ENCODE data around the gene CATSPER1.
A peak's percentile ranks its signal among the peaks of the same experiment; 100 is the strongest.
"Not testable (repeated sequence)": the region's sequence is repeated elsewhere in the genome, so short reads cannot be mapped to it uniquely, and the experiment has no call there.

Gene CATSPER1

GRCh38 chr11:66051766-66052663, 25.7 kb upstream of the CATSPER1 start, which contains the start of gene SF3B2:
TSS of gene SF3B2 (plus strand) at chr11:66052364. CDS start at chr11:66052385, 21 bp downstream.
- DNase-seq: peak; percentile 91

DNA sequence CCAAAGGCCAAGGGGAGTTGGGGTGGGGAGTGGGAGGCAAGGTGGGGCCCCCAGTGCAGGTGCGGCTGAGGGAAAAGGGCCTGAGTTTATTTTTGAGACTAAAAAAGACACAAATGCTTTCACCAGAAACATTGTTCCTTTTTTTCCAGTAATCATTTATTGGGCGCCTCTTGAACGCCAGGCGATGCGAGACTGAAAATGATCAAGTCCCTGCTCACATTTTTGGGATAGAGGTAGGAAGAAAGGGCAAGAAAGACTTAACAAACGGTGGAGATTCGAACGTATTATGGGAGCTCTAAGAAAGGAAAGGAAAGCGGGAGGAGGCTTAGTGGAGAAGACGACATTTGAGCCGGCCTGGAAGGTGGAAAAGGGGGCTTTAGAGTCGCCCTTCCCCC, 25.1 kb upstream of the CATSPER1 start:
- DNase-seq: no peak

DNA sequence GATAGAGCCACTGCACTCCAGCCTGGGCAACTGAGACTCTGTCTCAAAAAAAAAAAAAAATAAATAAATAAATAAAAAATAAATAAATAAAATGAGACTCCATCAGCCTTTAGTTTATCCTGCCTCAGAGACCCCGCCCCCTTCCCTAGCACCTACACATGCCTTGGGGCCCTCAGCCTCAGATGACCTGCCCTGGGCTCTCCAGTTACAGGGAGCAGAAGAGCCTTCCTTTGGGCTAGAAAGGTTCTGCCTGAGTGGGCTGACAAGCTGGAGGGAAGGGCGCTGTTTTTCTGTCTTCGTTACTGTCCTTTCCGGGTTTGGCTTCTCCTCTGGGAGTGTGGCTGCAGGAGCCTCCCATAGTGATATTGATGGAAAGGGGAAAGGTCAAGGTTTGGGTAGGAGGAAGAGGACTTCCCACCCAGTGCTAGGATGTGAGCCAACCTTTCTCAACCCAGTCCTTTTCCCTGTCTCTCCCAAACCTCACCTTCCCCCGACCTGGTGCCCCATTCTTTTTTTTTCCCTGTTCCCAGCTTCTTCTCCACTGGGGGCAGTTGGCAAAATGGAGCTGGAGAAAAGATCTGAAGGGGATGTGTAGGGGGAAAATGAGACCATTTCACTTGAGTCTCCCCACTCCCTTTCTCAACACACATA, 24.4 kb upstream of the CATSPER1 start:
- DNase-seq: no peak

GRCh38 chr11:66048547-66049323, 22.5 kb upstream of the CATSPER1 start, which contains the start of gene GAL3ST3:
TSS of gene GAL3ST3 (minus strand) at chr11:66049161. CDS start at chr11:66045415, 3,746 bp downstream.
- no peak for DNase-seq

DNA sequence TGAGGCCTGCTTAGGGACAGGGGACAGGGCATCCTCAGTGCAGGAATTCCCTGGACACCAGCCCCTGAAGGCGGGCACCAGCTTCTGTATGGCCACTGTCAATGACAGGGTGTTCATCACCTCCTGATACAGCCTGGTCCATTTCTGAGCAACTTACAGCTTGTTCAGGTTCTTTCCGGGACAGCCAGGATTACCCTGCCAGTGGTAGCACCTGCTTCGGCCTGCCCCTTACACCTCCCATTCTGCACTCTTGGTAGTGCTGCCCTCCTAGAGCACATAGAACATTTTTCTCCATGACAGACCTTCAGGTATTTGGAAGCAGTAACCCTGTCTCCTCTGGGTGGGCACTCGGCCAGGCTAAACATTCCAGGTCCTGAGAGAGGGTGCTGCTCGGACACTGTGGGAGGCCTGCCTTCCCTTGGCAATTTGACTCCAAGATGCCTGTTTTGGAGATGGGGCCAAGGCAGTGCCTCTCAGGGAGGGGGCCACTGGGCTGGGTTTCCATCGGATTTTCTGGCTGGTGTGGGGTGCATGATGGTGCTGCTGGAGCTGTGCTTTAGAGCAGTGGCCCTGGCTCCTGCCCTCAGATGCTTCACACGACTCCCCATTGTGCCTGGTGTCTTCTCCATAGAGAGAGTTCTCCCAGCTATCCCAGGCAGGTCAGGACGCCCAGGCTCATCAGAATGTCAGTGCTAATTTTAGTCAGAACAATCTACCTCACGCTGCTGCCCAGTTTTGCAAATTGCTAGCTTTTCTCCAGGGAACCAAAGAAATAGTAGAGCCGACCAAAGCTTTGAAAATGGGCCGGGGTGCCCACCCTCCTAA, 21.5 kb upstream of the CATSPER1 start:
- DNase-seq: no peak

GRCh38 chr11:66046901-66047300, 20.6 kb upstream of the CATSPER1 start:
- no peak for DNase-seq

DNA sequence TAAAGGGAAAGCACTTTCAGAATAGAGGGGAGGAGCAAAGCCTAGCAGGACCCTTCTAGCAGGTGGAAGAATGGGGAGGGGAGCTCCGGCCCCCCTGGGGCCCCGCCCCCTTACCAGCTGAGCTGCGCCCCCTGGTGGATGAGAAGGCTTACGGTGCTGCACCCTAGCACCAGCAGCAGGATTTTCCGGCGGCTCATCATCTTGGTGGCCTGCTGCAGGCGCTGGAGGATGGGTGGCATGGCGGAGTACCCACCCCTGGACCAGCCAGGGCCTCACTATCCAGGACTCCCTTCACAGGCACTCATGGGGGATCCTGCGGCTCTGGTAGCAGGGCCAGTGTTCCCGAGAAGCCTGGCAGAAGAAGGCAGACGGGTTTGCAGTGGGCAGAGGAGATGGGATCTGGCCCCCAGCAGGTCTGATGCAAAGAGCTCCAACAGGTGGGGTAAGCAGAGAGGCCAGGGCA, 18.9 kb upstream of the CATSPER1 start:
- DNase-seq: peak; percentile 84

GRCh38 chr11:66044757-66045156, 18.5 kb upstream of the CATSPER1 start:
- no peak for DNase-seq

DNA sequence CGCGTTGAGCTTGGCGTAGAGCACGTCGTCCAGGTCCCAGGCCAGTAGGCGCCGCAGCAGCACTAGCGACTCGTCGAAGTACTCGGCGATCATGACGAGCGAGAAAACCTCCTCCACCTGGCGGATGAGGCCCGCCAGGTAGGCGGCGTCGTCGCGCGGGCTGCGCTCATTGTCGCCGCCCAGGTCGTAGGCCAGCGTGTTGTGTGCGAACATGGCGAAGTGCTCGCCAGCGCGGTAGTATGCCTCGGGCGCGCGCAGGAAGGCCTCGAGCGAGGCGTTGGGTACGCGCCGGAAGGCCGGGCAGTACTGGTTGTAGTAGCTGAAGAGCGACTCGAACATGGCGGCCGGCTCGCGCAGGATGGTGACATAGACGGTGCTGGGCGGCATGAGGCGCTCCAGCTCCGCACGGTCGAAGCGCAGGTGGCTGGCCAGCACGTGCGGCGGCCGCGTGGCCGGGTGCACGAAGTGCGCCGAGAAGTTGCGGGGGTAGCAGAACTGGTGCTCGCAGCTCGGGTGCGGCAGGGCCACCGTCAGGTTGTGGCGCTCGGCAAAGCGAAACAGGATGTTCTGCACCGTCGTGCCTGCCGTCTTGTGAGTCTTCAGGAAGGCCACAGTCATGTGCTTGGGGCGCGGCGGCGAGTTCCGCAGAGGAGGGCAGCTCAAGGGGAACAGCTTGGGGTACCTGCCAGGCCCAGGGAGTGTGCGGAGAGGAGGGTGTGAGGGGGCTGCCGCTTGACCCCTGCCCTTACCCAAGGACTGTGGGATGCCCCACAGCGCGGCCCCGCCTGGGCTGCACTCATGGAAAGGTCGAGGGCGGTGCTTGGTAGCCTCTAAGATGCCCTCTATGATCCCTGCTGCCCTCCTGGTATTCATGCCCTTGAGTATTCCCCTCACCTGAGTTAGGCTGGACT, 17.0 kb upstream of the CATSPER1 start:
- DNase-seq: no peak

DNA sequence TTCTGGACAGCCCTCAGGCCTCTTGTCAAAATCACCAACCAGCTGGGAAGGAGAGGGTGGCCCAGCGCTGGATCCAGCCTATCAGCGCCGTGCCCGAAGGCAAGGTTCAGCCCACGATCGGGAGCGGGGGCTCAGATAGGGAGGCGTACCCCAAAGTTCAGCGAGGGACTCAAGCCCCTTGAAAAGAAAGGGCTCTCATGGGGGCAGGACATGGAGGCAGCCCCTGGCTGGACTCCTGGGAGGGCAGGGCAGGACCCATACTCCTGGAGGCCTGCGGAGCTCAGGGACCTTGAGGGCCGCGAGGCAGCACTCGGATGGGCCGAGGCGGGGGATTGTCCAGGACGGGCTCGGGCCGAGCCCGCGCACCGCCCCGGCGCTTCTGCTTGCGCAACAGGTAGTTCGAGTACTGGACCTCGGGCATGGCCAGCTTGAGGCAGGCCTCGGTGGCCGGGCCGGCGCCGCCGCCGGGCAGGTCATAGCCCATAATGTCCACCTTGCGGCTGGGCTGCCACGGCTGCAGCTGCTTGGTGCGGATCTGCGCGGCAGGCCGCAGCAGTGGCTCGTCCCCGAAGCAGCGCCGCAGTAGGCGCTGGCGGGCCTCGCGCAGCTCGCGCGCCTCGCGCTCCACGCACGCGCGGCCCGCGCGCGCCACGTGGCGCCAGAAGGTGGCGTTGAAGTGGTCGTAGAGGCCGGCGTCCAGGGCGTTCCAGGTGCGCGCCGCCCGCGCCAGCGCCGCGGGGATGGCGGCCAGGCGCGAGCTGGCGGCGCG, 16.1 kb upstream of the CATSPER1 start:
- DNase-seq: no peak

- DNase-seq: no peak
Measured at GRCh38 chr11:66039765-66040164, 13.5 kb upstream of the CATSPER1 start.

DNA sequence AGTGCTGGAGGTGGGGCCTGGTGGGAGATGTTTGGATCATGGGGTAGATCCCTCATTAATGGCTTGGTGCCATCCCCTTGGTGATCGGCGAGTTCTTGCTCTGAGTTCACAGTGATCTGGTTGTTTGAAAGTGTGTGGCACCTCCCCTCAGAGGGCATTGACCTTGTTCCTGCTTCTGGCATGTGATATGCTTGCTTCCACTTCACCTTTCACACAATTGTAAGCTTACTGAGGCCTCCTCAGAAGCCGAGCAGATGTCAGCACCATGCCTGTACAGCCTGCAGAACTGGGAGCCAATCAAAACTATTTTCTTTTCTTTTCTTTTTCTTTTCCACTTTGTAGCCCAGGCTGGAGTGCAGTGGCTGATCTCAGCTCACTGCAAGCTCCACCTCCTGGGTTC, 11.0 kb upstream of the CATSPER1 start:
- DNase-seq: no peak

- no peak for DNase-seq
Measured at GRCh38 chr11:66036334-66036710, 10.0 kb upstream of the CATSPER1 start.

DNA sequence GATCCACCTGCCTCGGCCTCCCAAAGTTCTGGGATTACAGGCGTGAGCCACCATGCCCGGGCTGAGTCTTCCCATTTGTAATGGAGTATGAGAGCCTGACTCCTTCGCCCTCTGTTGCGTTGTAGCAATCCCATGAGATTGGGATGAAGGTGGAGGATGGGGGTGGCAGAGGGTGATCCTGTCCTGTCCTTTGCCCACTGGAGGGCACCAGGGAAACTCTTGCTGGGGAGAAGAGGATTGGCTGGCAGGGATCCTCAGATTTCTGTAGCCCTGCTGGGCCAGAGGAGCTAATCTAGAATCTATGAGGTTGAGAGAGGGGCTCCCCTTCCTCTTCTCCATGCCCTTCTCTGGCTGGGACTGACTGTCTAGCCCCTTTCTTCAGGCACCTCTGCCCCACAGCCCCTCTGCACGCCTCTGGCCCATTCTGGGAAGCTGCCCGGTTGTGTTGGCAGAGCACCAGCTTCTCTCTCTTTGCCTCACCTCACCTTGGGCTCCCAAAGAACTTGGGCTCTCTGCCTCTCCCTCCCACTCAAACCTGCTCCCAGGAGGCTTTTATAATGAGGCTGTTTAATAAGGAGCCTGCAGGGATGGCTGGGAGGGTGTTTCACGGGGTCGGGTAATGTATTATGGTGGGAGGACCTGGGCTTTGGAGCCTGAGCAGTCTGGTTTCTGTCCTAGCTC, 9.5 kb upstream of the CATSPER1 start:
- no peak for DNase-seq

GRCh38 chr11:66032957-66033735, 6.9 kb upstream of the CATSPER1 start:
- DNase-seq: no peak

DNA sequence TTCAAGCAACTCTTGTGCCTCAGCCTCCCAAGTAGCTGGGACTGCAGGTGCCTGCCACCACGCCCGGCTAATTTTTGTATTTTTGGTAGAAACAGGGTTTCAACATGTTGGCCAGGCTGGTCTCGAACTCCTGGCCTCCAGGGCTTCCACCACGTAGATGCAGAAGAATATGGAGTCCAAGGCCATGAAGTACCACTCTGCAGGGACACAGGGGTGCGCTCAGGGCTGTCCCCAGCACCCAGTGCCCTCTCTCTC, 3.2 kb downstream of the CATSPER1 start:
- DNase-seq: not testable (repeated sequence)

DNA sequence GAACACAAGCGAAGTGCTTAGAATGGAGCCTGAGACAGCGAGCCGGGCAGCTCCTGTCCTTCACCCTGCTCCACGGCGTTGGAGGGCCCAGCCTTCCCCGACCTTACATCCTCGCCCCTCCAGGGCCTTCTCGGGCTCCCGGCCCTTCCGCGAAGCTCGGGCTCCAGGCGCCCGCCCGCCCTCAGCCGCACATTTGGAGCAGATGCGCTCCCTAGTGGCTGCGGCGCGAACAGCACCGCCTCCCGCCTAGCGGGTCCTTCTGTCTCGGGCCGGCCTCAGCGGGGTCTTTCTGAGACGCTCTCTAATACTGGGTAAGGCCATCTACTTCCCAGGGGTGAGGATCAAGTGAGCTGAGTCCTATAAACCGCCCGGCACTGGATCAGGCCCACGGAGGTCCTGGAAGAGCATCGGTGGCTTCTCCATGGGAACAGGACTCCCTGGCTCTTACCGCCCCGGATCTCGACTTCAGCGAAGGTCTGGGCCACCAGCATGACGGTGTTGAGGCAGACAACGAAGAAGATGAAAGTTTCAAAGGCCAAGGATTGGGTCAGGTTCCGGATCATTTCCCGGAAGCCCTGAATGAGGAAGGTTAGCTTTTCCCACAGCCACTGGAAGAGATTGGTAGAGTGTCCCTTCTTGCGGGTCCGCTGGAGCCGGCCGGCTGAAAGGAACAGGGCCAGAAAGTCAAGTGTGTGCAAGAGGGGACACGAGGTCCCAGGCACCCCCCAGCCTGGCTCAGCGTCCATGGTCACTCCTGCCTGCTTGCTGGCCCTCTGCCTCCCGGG, 3.7 kb downstream of the CATSPER1 start:
- peak; percentile 87 for DNase-seq

GRCh38 chr11:66020618-66021357, 5.5 kb downstream of the CATSPER1 start:
- DNase-seq: no peak

Data from activated T-cell treated with anti-CD3 and anti-CD28 coated beads, Interleukin-2, amount 50 U/mL, for 1 hour (primary cell).